K562 (cell line): ENCODE results near the gene BTBD18. TPM values are rescaled to one million over a fixed set of nuclear protein-coding genes. Genes with fewer than 3 reads are reported as not detected.

Source experiments
- ATAC-seq: fragments of 200-7000 bp; cut with Tn5 transposase; 3 replicates; pipeline ENCODE4 v1.9.1; 2020; ENCODE audit warnings: moderate library complexity
- BruUV-seq: library from RNA; stranded (reverse); fragments of 400-500 nt; replicated peaks from 2 replicates; lab custom pipeline; 2021; lab: Mats Ljungman, UMichigan
- CTCF ChIA-PET: fragments of 300-600 bp; formaldehyde crosslinking; extraction: SDS; loops from one replicate; lab custom pipeline; 2021; ENCODE audit warnings: low intra/inter-chr PET ratio; lab: Yijun Ruan, JAX
- POLR2A ChIA-PET: fragments of 300-600, 350-650 bp; sonication (Branson Sonifier 250); formaldehyde crosslinking; extraction: SDS; loops from one replicate; lab custom pipeline; 2021; ENCODE audit warnings: antibody characterized with exemption, inconsistent platforms; lab: Yijun Ruan, JAX
- DNase-seq, 4 experiments: peaks; one replicate each; pipeline versions ENCODE4 v3.0.0 to v3.0.0-alpha.2; 2011 to 2018; ENCODE audit warnings: low spot score in 3 of 4, mixed read lengths in 3 of 4; ENCODE audit errors: extremely low read depth in 1 of 4
- FAIRE-seq: peaks from 2 replicates; lab custom pipeline; 2011; peaks lifted over from hg19 to GRCh38; lab: Jason Lieb, UNC
- H2AFZ ChIP-seq: 2 replicates; pipeline ENCODE4 v1.6.0; 2011; ENCODE audit warnings: low read depth, low read length, control low read depth, inconsistent platforms
- H3K27ac ChIP-seq: fragments of 200-600 bp; 3 replicates; pipeline ENCODE4 v1.8.0; 2011; ENCODE audit warnings: low read depth, mild to moderate bottlenecking, control low read depth, inconsistent platforms, low read length, moderate library complexity, mixed read lengths; ENCODE audit errors: extremely low read depth
- H3K27me3 ChIP-seq, 2 experiments: fragments of 300-600 bp in 1 of 2; 2 replicates in 1 of 2; 3 replicates in 1 of 2; pipeline versions ENCODE4 v1.6.0 to v1.8.0; 2011; ENCODE audit warnings: inconsistent platforms in 2 of 2, low read length in 2 of 2, mild to moderate bottlenecking in 1 of 2, mixed read lengths in 1 of 2, moderate library complexity in 1 of 2; ENCODE audit not compliant: control insufficient read depth in 2 of 2, insufficient read depth in 2 of 2
- H3K36me3 ChIP-seq: fragments of 300-600 bp; 3 replicates; pipeline ENCODE4 v1.8.0; 2011; ENCODE audit warnings: mild to moderate bottlenecking, low read length, inconsistent platforms; ENCODE audit not compliant: control insufficient read depth, insufficient read depth
- H3K4me1 ChIP-seq, 2 experiments: fragments of 200-600 bp in 1 of 2; replicated peaks in 1 of 2; 2 replicates in 1 of 2; 3 replicates in 1 of 2; pipeline versions ENCODE4 v1.5.1 to v1.8.0; 2011; ENCODE audit warnings: inconsistent platforms in 2 of 2, low read length in 2 of 2, mild to moderate bottlenecking in 1 of 2, mixed read lengths in 1 of 2, moderate library complexity in 1 of 2; ENCODE audit not compliant: control insufficient read depth in 2 of 2, insufficient read depth in 2 of 2
- H3K4me2 ChIP-seq: 2 replicates; pipeline ENCODE4 v1.6.1; 2011; ENCODE audit warnings: low read length, control low read depth, inconsistent platforms, mixed read lengths; ENCODE audit not compliant: insufficient read depth
- H3K4me3 ChIP-seq: fragments of 200-600 bp; sonication (generic), shearing (Covaris generic); 2 replicates; pipeline ENCODE4 v1.5.1; 2016; ENCODE audit warnings: control low read depth, inconsistent platforms
- H3K79me2 ChIP-seq: fragments of 200-600 bp; 3 replicates; pipeline ENCODE4 v1.8.0; 2011; ENCODE audit warnings: low read length, inconsistent platforms; ENCODE audit not compliant: control insufficient read depth, insufficient read depth
- H3K9ac ChIP-seq, 2 experiments: 2 replicates each; pipeline versions ENCODE4 v1.6.0 to v1.6.1; 2011; ENCODE audit warnings: low read depth in 2 of 2, low read length in 2 of 2, control low read depth in 1 of 2, inconsistent platforms in 1 of 2, mild to moderate bottlenecking in 1 of 2, mixed read lengths in 1 of 2; ENCODE audit not compliant: insufficient read depth in 1 of 2
- H3K9me1 ChIP-seq: one replicate; pipeline ENCODE4 v1.6.0; 2011; ENCODE audit warnings: inconsistent platforms, mild to moderate bottlenecking, low read length, moderate library complexity; ENCODE audit not compliant: control insufficient read depth, insufficient read depth
- H3K9me3 ChIP-seq: replicated peaks from 2 replicates; pipeline ENCODE4 v1.5.1; 2011; ENCODE audit warnings: low read depth, low read length, inconsistent platforms; ENCODE audit not compliant: control insufficient read depth, insufficient read depth
- H4K20me1 ChIP-seq: replicated peaks from 2 replicates; pipeline ENCODE4 v1.6.1; 2011; ENCODE audit warnings: low read length, inconsistent platforms, mixed read lengths; ENCODE audit not compliant: control insufficient read depth, insufficient read depth
- CTCF ChIP-seq, 3 experiments: IDR thresholded peaks in 2 of 3; conservative IDR thresholded peaks in 1 of 3; 2 replicates each; pipeline ENCODE4 v1.5.1; 2011 to 2012; ENCODE audit warnings: low read length in 3 of 3, mild to moderate bottlenecking in 3 of 3, control low read depth in 2 of 3, improper control_type of control experiment in 1 of 3, inconsistent platforms in 1 of 3, low read depth in 1 of 3, mixed read lengths in 1 of 3, moderate library complexity in 1 of 3; ENCODE audit not compliant: insufficient read depth in 2 of 3
- EWSR1 ChIP-seq: fragments of 450-650 bp; IDR thresholded peaks from 2 replicates; pipeline ENCODE4 v1.6.1; 2018; ENCODE audit warnings: borderline replicate concordance, mild to moderate bottlenecking, low read depth, moderate library complexity; ENCODE audit not compliant: partially characterized antibody
- HNRNPUL1 ChIP-seq: fragments of 200-400 bp; formaldehyde crosslinking; IDR thresholded peaks from 2 replicates; pipeline ENCODE4 v1.6.1; 2017; ENCODE audit warnings: low read length
- MYC ChIP-seq, 2 experiments: fragments of 250-450 bp in 1 of 2; sonication (Bioruptor Pico) in 1 of 2; IDR thresholded peaks; 2 replicates each; pipeline versions ENCODE4 v1.5.1 to v1.6.1; 2012 to 2021; ENCODE audit warnings: low read depth in 2 of 2, borderline replicate concordance in 1 of 2, improper control_type of control experiment in 1 of 2, low read length in 1 of 2, mild to moderate bottlenecking in 1 of 2, moderate library complexity in 1 of 2
- POLR2G ChIP-seq: fragments of 200-400 bp; formaldehyde crosslinking; IDR thresholded peaks from 2 replicates; pipeline ENCODE4 v1.6.1; 2017; ENCODE audit warnings: low read depth, mild to moderate bottlenecking, antibody characterized with exemption, low read length, moderate library complexity
- RBFOX2 ChIP-seq: fragments of 200-400 bp; formaldehyde crosslinking; IDR thresholded peaks from 2 replicates; pipeline ENCODE4 v1.6.1; 2017; ENCODE audit warnings: low read depth, mild to moderate bottlenecking, low read length, moderate library complexity
- SUPT5H ChIP-seq: fragments of 450-650 bp; IDR thresholded peaks from 2 replicates; pipeline ENCODE4 v1.6.1; 2016
- ZNF354B ChIP-seq: fragments of 250-450 bp; sonication (Bioruptor Pico); IDR thresholded peaks from 2 replicates; pipeline ENCODE4 v1.4.0; 2020
- ZNF699 ChIP-seq: fragments of 250-450 bp; sonication (Bioruptor Pico); IDR thresholded peaks from 2 replicates; pipeline ENCODE4 v1.8.0; 2021; ENCODE audit warnings: mild to moderate bottlenecking, moderate library complexity; ENCODE audit not compliant: insufficient replicate concordance
- WGBS: fragments of 100-300 bp; shearing (Covaris generic); methylation state at CpG from one replicate; pipeline ENCODE4 v1.1.6; 2016; ENCODE audit warnings: low coverage, mixed read lengths; ENCODE audit not compliant: insufficient coverage; ENCODE audit errors: missing lambda C conversion rate; 5-methylcytosine and 5-hydroxymethylcytosine counted together
- in situ Hi-C: fragments of 300-500 bp; cut with MboI; formaldehyde crosslinking; loops from 4 replicates; pipeline ENCODE4 v1.15.0; 2018; ENCODE audit warnings: inconsistent platforms, mixed read lengths
- intact Hi-C: fragments of 100-400 bp; cut with micrococcal nuclease; formaldehyde crosslinking; loops from 2 replicates; pipeline ENCODE4 v1.14.2; 2022
- polyA plus RNA-seq, 8 experiments: library from polyadenylated mRNA; depleted of rRNA in 4 of 8; stranded (reverse) in 5 of 8; unstranded in 3 of 8; fragments of >200 nt; fragmentation: Nextera tagmentation in 2 of 8; fragmentation: Illumina TruSeq in 1 of 8; extraction: Ambion mirVana in 2 of 8; extraction: Trizol in 1 of 8; gene quantifications; 2 replicates each; pipeline versions ENCODE4 v1.2.1 to v1.2.3, GENCODE V29; 2011 to 2014; ENCODE audit warnings: inconsistent platforms in 1 of 8, missing spikeins in 1 of 8
- small RNA-seq: library from RNA; depleted of rRNA; stranded (forward); fragments of <200 nt; gene quantifications from one replicate; pipeline ENCODE3, GENCODE V24; 2014
- total RNA-seq, 7 experiments: library from RNA; depleted of rRNA in 6 of 7; stranded (reverse); fragments of >200 nt in 6 of 7; fragmentation: Illumina TruSeq in 2 of 7; extraction: Trizol in 2 of 7; gene quantifications; 2 replicates each; pipeline versions ENCODE4 v1.2.1 to v1.2.3, GENCODE V29; 2011 to 2021; ENCODE audit warnings: low replicate concordance in 1 of 7

Gene BTBD18
- total and polyA plus RNA-seq, 9 of the 15 experiments (the other 6 are each of a cell fraction or from before 2014, with no cell fraction given) = 0.06 TPM; not detected in 8

GRCh38 chr11:57698843-57699365, 52.7 kb downstream of the BTBD18 start:
- peaks cover 79% of the 10 kb centered on the region for H3K36me3 ChIP-seq
- H3K4me3 ChIP-seq = no peak overlapping the region
- no peaks in the 10 kb centered on the region for H3K4me1 ChIP-seq
- H3K9ac ChIP-seq = no peak overlapping the region
- TF ChIP-seq ZNF699 = no peak
- peak; percentile 67 for TF ChIP-seq POLR2G
- TF ChIP-seq HNRNPUL1 = no peak
- no peak for TF ChIP-seq ZNF354B (CRISPR knock-in tag)
- no peak for TF ChIP-seq MYC (IDR thresholded peaks at IDR 0.05; ENCODE audit: low read depth, low read length)
- no peak for TF ChIP-seq MYC (CRISPR knock-in tag; IDR thresholded peaks at IDR 0.05; ENCODE audit: borderline replicate concordance, low read depth)
- peak; percentile 50 for TF ChIP-seq RBFOX2
- no peak for TF ChIP-seq CTCF (IDR thresholded peaks at IDR 0.05 in 2 of 3, conservative IDR thresholded peaks at IDR 0.05 in 1 of 3; ENCODE audit: insufficient read depth in 2 of 3, low read depth in 1 of 3, low read length in 3 of 3)
- 0 out of 2 replicates have a peak, but pooled peaks have one; percentile 11 for TF ChIP-seq SUPT5H
- no peak for TF ChIP-seq EWSR1
- H3K9me1 ChIP-seq = no peaks in the 10 kb centered on the region
- H4K20me1 ChIP-seq = no peaks in the 10 kb centered on the region
- intact Hi-C loops (no loop called here), in situ Hi-C loops (no loop called here)
- no peaks in the 10 kb centered on the region for H3K27me3 ChIP-seq
- 97% methylated on average over 17 of the region's 18 CpGs for WGBS
- H3K27ac ChIP-seq = no peak overlapping the region
- ChIA-PET CTCF (no interaction called here), POLR2A (interaction anchor here (0.7 to 1.5 kb wide), 5 partner anchors 8 to 93 kb away, joined by 3 to 4 read pairs (median 3); no protein-coding TSS in a partner anchor)
- DNase-seq = no peak
- no TSS peak for BruUV-seq
- H3K79me2 ChIP-seq = no peaks in the 10 kb centered on the region
- H3K4me2 ChIP-seq = no peak overlapping the region
- no peak overlapping the region for H2AFZ ChIP-seq
- H3K9me3 ChIP-seq = no peaks in the 10 kb centered on the region
- FAIRE-seq = no peak
- ATAC-seq = no peak

Small RNA genes lying within 50 kb of the gene (small RNA-seq; reads per million reads assigned to genes)
- gene AP001931.1 (not detected), gene TMX2-CTNND1 (not detected)

Other genes with a start within 250 kb of the BTBD18 start
Only the 7 nearest of the 12 such genes appear.
- gene YPEL4, start 101.9 kb downstream of the BTBD18 start, total RNA-seq (2014; rRNA removed) = 0.37 TPM in 1 of 2 replicates, not detected in the other
- gene YPEL4, start 101.9 kb downstream of the BTBD18 start, total RNA-seq (2014; rRNA removed; fragmentation: Illumina TruSeq; extraction: Trizol) = 0.16 and 0.22 TPM in 2 replicates
- 0.07 and 0.08 TPM in 2 replicates for gene YPEL4, start 101.9 kb downstream of the BTBD18 start, total RNA-seq (2015; rRNA removed; fragmentation: Illumina TruSeq; extraction: Trizol)
- 0.42 and 0.51 TPM in 2 replicates for gene YPEL4, start 101.9 kb downstream of the BTBD18 start, total RNA-seq (2021)
- 0.91 and 1.4 TPM in 2 replicates for gene YPEL4, start 101.9 kb downstream of the BTBD18 start, polyA plus RNA-seq (2011; rRNA removed)
- 0.40 and 0.48 TPM in 2 replicates for gene YPEL4, start 101.9 kb downstream of the BTBD18 start, polyA plus RNA-seq (2014; fragmentation: Illumina TruSeq; extraction: Trizol)
- gene YPEL4, start 101.9 kb downstream of the BTBD18 start, polyA plus RNA-seq (2014; fragmentation: Nextera tagmentation; extraction: Ambion mirVana) = under 1 TPM in 1 of 2 experiments, not detected in 1; 0.08 TPM
- gene YPEL4, start 101.9 kb downstream of the BTBD18 start, polyA plus RNA-seq (2014; rRNA removed) = 0.40 and 1.1 TPM in 2 replicates
- gene CLP1, start 94.1 kb downstream of the BTBD18 start, total RNA-seq (2014; rRNA removed) = 19.1 and 20.0 TPM in 2 replicates
- gene CLP1, start 94.1 kb downstream of the BTBD18 start, total RNA-seq (2014; rRNA removed; fragmentation: Illumina TruSeq; extraction: Trizol) = 27.8 and 28.6 TPM in 2 replicates
- gene CLP1, start 94.1 kb downstream of the BTBD18 start, total RNA-seq (2015; rRNA removed; fragmentation: Illumina TruSeq; extraction: Trizol) = 26.3 and 27.8 TPM in 2 replicates
- 21.5 and 23.7 TPM in 2 replicates for gene CLP1, start 94.1 kb downstream of the BTBD18 start, total RNA-seq (2021)
- gene CLP1, start 94.1 kb downstream of the BTBD18 start, polyA plus RNA-seq (2011; rRNA removed) = 22.2 and 31.9 TPM in 2 replicates
- gene CLP1, start 94.1 kb downstream of the BTBD18 start, polyA plus RNA-seq (2014; fragmentation: Illumina TruSeq; extraction: Trizol) = 24.9 and 30.3 TPM in 2 replicates
- 10 to 100 TPM; 45.6 to 46.2 TPM for gene CLP1, start 94.1 kb downstream of the BTBD18 start, polyA plus RNA-seq (2014; fragmentation: Nextera tagmentation; extraction: Ambion mirVana)
- 23.4 and 26.5 TPM in 2 replicates for gene CLP1, start 94.1 kb downstream of the BTBD18 start, polyA plus RNA-seq (2014; rRNA removed)
- 22.5 and 30.0 TPM in 2 replicates for gene ZDHHC5, start 83.7 kb downstream of the BTBD18 start, total RNA-seq (2014; rRNA removed)
- gene ZDHHC5, start 83.7 kb downstream of the BTBD18 start, total RNA-seq (2014; rRNA removed; fragmentation: Illumina TruSeq; extraction: Trizol) = 31.3 and 35.6 TPM in 2 replicates
- 35.9 and 37.1 TPM in 2 replicates for gene ZDHHC5, start 83.7 kb downstream of the BTBD18 start, total RNA-seq (2015; rRNA removed; fragmentation: Illumina TruSeq; extraction: Trizol)
- gene ZDHHC5, start 83.7 kb downstream of the BTBD18 start, total RNA-seq (2021) = 46.3 and 51.8 TPM in 2 replicates
- 41.6 and 44.7 TPM in 2 replicates for gene ZDHHC5, start 83.7 kb downstream of the BTBD18 start, polyA plus RNA-seq (2011; rRNA removed)
- 51.5 and 64.2 TPM in 2 replicates for gene ZDHHC5, start 83.7 kb downstream of the BTBD18 start, polyA plus RNA-seq (2014; fragmentation: Illumina TruSeq; extraction: Trizol)
- 1 to 10 TPM; 3.8 to 8.8 TPM for gene ZDHHC5, start 83.7 kb downstream of the BTBD18 start, polyA plus RNA-seq (2014; fragmentation: Nextera tagmentation; extraction: Ambion mirVana)
- gene ZDHHC5, start 83.7 kb downstream of the BTBD18 start, polyA plus RNA-seq (2014; rRNA removed) = 36.4 and 39.1 TPM in 2 replicates
- gene MED19, start 39.6 kb downstream of the BTBD18 start, total RNA-seq (2014; rRNA removed) = 19.3 and 23.5 TPM in 2 replicates
- 13.9 and 14.9 TPM in 2 replicates for gene MED19, start 39.6 kb downstream of the BTBD18 start, total RNA-seq (2014; rRNA removed; fragmentation: Illumina TruSeq; extraction: Trizol)
- gene MED19, start 39.6 kb downstream of the BTBD18 start, total RNA-seq (2015; rRNA removed; fragmentation: Illumina TruSeq; extraction: Trizol) = 15.0 and 17.2 TPM in 2 replicates
- gene MED19, start 39.6 kb downstream of the BTBD18 start, total RNA-seq (2021) = 13.7 and 14.0 TPM in 2 replicates
- 16.4 and 19.2 TPM in 2 replicates for gene MED19, start 39.6 kb downstream of the BTBD18 start, polyA plus RNA-seq (2011; rRNA removed)
- 17.7 and 19.8 TPM in 2 replicates for gene MED19, start 39.6 kb downstream of the BTBD18 start, polyA plus RNA-seq (2014; fragmentation: Illumina TruSeq; extraction: Trizol)
- gene MED19, start 39.6 kb downstream of the BTBD18 start, polyA plus RNA-seq (2014; fragmentation: Nextera tagmentation; extraction: Ambion mirVana) = 1 to 10 TPM; 7.3 to 7.9 TPM
- 15.9 and 22.1 TPM in 2 replicates for gene MED19, start 39.6 kb downstream of the BTBD18 start, polyA plus RNA-seq (2014; rRNA removed)
- gene TMX2, start 39.2 kb downstream of the BTBD18 start, total RNA-seq (2014; rRNA removed) = 184 and 195 TPM in 2 replicates
- gene TMX2, start 39.2 kb downstream of the BTBD18 start, total RNA-seq (2014; rRNA removed; fragmentation: Illumina TruSeq; extraction: Trizol) = 232 and 235 TPM in 2 replicates
- 215 and 227 TPM in 2 replicates for gene TMX2, start 39.2 kb downstream of the BTBD18 start, total RNA-seq (2015; rRNA removed; fragmentation: Illumina TruSeq; extraction: Trizol)
- gene TMX2, start 39.2 kb downstream of the BTBD18 start, total RNA-seq (2021) = 175 and 176 TPM in 2 replicates
- 169 and 192 TPM in 2 replicates for gene TMX2, start 39.2 kb downstream of the BTBD18 start, polyA plus RNA-seq (2011; rRNA removed)
- gene TMX2, start 39.2 kb downstream of the BTBD18 start, polyA plus RNA-seq (2014; fragmentation: Illumina TruSeq; extraction: Trizol) = 243 and 281 TPM in 2 replicates
- 100 to 1,000 TPM; 381 to 433 TPM for gene TMX2, start 39.2 kb downstream of the BTBD18 start, polyA plus RNA-seq (2014; fragmentation: Nextera tagmentation; extraction: Ambion mirVana)
- gene TMX2, start 39.2 kb downstream of the BTBD18 start, polyA plus RNA-seq (2014; rRNA removed) = 218 and 224 TPM in 2 replicates
- gene SELENOH, start 10.3 kb downstream of the BTBD18 start, total RNA-seq (2014; rRNA removed) = 254 and 261 TPM in 2 replicates
- 47.8 and 49.2 TPM in 2 replicates for gene SELENOH, start 10.3 kb downstream of the BTBD18 start, total RNA-seq (2014; rRNA removed; fragmentation: Illumina TruSeq; extraction: Trizol)
- gene SELENOH, start 10.3 kb downstream of the BTBD18 start, total RNA-seq (2015; rRNA removed; fragmentation: Illumina TruSeq; extraction: Trizol) = 118 and 136 TPM in 2 replicates
- gene SELENOH, start 10.3 kb downstream of the BTBD18 start, total RNA-seq (2021) = 194 and 216 TPM in 2 replicates
- gene SELENOH, start 10.3 kb downstream of the BTBD18 start, polyA plus RNA-seq (2011; rRNA removed) = 116 and 120 TPM in 2 replicates
- 33.9 and 70.6 TPM in 2 replicates for gene SELENOH, start 10.3 kb downstream of the BTBD18 start, polyA plus RNA-seq (2014; fragmentation: Illumina TruSeq; extraction: Trizol)
- 10 to 100 TPM; 16.6 to 39.5 TPM for gene SELENOH, start 10.3 kb downstream of the BTBD18 start, polyA plus RNA-seq (2014; fragmentation: Nextera tagmentation; extraction: Ambion mirVana)
- gene SELENOH, start 10.3 kb downstream of the BTBD18 start, polyA plus RNA-seq (2014; rRNA removed) = 278 and 299 TPM in 2 replicates
- gene CTNND1, start 10.0 kb upstream of the BTBD18 start, total RNA-seq (2014; rRNA removed) = 38.2 and 48.9 TPM in 2 replicates
- 37.4 and 41.7 TPM in 2 replicates for gene CTNND1, start 10.0 kb upstream of the BTBD18 start, total RNA-seq (2014; rRNA removed; fragmentation: Illumina TruSeq; extraction: Trizol)
- gene CTNND1, start 10.0 kb upstream of the BTBD18 start, total RNA-seq (2015; rRNA removed; fragmentation: Illumina TruSeq; extraction: Trizol) = 41.5 and 43.3 TPM in 2 replicates
- 55.0 and 59.4 TPM in 2 replicates for gene CTNND1, start 10.0 kb upstream of the BTBD18 start, total RNA-seq (2021)
- gene CTNND1, start 10.0 kb upstream of the BTBD18 start, polyA plus RNA-seq (2011; rRNA removed) = 74.0 and 84.2 TPM in 2 replicates
- gene CTNND1, start 10.0 kb upstream of the BTBD18 start, polyA plus RNA-seq (2014; fragmentation: Illumina TruSeq; extraction: Trizol) = 47.2 and 54.9 TPM in 2 replicates
- gene CTNND1, start 10.0 kb upstream of the BTBD18 start, polyA plus RNA-seq (2014; fragmentation: Nextera tagmentation; extraction: Ambion mirVana) = 10 to 100 TPM; 11.1 to 23.8 TPM
- gene CTNND1, start 10.0 kb upstream of the BTBD18 start, polyA plus RNA-seq (2014; rRNA removed) = 33.6 and 36.8 TPM in 2 replicates